ENCODE results near the gene TMEM120A.

TMEM120A gene

GRCh38 chr7:75983471-75984129 lies 10.8 kb downstream of the TMEM120A start:
- no peak for DNase-seq (ENCODE audit: low read depth)
- no peak overlapping the region for H3K4me3 ChIP-seq (ENCODE audit: low read depth, low read length)

- no peak for DNase-seq (ENCODE audit: low read depth)
- no peak overlapping the region for H3K4me3 ChIP-seq (ENCODE audit: low read depth, low read length)
Measured at GRCh38 chr7:75982306-75983064, 11.9 kb downstream of the TMEM120A start.

DNA sequence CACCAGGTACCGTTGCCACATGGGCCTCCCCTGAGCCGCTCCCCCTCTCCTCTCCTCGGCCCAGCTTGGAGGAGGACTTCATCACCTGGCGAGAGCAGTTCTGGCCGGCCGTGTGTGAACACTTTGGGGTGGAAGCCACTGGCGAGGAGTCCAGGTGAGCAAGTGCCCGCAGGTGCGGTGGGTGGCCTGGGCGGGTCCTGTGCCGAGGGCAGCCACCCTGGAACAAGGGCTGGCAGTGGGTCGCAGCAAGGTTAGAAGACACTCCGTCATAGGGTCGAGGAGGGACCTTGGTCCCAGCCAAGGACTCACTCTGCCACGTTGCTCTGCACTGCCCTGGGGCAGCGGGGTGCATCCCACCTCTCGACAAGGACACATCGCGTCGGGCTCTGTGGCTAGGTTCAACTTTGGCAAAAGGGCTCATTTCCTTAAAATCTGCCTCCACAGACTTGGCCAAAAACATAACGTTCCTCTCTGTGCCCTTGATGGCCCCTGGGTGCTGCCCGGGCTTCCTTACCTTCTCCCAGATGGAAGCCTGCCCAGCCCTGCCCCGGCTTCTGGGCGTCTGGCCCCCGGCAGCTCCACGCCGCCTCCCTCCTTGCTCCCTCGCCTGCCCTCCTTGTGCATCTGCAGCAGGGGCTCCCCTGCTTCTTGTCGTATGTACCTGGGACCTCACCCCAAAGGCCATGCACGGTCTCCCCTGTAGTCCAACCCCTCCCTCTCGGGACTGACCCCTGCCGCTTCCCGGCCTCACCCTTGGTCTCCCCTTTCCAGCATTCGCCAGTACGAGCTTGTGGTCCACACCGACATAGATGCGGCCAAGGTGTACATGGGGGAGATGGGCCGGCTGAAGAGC lies 12.7 kb downstream of the TMEM120A start:
- H3K4me3 ChIP-seq (ENCODE audit: low read depth, low read length): no peak overlapping the region
- DNase-seq (ENCODE audit: low read depth): no peak

DNA sequence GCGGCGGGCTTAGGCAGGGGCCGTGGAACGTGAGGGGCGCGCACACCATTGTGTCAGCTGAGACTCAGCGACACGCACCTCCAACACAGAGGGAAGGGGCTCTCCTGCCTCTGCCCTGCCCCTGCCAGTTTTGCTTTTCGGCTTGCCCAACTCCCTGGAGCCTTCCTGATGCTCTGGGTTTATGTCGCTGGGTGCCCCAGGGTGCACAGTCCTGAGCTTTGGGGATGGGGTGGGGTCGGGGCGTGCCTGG lies 13.3 kb downstream of the TMEM120A start:
- no peak for DNase-seq (ENCODE audit: low read depth)
- H3K4me3 ChIP-seq (ENCODE audit: low read depth, low read length): no peak overlapping the region

- no peak for DNase-seq (ENCODE audit: low read depth)
- no peak overlapping the region for H3K4me3 ChIP-seq (ENCODE audit: low read depth, low read length)
Measured at GRCh38 chr7:75980430-75981202, 13.8 kb downstream of the TMEM120A start.

GRCh38 chr7:75979759-75980429 lies 14.5 kb downstream of the TMEM120A start:
- no peak overlapping the region for H3K4me3 ChIP-seq (ENCODE audit: low read depth, low read length)
- no peak for DNase-seq (ENCODE audit: low read depth)

DNA sequence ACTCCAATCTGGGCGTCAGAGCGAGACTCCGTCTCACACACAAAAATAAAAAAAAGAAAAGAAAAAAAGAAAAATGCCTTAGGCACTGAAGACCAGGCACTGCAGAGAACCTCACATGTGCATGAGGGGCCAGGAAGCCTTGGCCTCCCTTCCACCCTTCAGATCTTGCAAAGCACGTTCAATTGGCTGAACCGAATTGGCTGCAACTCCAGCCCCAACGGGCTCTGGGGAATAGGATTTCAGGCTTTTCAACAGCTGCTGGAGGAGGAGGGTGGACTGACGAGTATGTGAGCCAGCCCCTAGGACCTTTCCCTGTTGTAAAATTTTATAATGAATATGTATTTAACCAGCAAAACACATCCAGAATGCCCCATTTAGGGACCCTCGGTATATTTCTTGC lies 16.7 kb downstream of the TMEM120A start:
- H3K4me3 ChIP-seq (ENCODE audit: low read depth, low read length): no peak overlapping the region
- peak; percentile 62 for DNase-seq (ENCODE audit: low read depth)

- H3K4me3 ChIP-seq (ENCODE audit: low read depth, low read length): no peak overlapping the region
- DNase-seq (ENCODE audit: low read depth): no peak
Measured at GRCh38 chr7:75971961-75972763, 22.2 kb downstream of the TMEM120A start.

DNA sequence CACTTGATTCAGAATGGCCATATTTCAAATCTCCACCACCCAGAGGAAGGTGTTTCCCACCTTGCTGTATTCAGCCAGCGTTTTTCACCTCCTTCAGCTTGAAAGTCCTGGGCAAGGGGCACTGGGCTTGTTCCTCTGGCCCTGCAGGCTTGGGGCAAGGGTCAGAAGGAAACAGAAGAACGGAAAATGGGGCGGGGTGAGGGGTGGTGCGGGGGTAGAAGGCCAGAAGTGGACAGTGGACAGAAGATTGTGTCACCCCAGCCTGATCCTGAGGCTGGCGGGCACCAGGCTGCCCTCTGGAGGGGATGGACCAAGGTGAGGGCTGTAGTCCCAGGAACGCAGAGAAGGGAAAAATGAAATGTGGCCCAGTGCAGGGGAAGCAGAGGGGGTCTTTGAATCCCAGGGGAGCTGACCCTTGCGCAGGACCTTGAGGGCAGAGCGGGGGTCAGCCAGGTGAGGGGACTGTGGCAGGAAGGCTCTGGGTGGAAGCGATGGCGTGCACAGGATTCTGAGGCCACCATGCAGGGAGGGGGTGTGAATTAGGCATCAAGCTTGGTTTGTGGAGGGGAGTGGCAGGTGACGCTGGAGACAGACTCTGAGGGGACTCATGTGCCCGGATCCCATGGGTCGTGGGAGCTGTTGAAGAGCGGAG lies 23.0 kb downstream of the TMEM120A start:
- DNase-seq (ENCODE audit: low read depth): no peak
- no peak overlapping the region for H3K4me3 ChIP-seq (ENCODE audit: low read depth, low read length)

GRCh38 chr7:75969704-75970498 lies 24.5 kb downstream of the TMEM120A start:
- no peak overlapping the region for H3K4me3 ChIP-seq (ENCODE audit: low read depth, low read length)
- DNase-seq (ENCODE audit: low read depth): no peak

- DNase-seq (ENCODE audit: low read depth): no peak
- no peak overlapping the region for H3K4me3 ChIP-seq (ENCODE audit: low read depth, low read length)
Measured at GRCh38 chr7:75969182-75969581, 25.2 kb downstream of the TMEM120A start.

GRCh38 chr7:75968561-75969001 lies 25.8 kb downstream of the TMEM120A start:
- no peak for DNase-seq (ENCODE audit: low read depth)
- H3K4me3 ChIP-seq (ENCODE audit: low read depth, low read length): no peak overlapping the region

- DNase-seq (ENCODE audit: low read depth): no peak
- no peak overlapping the region for H3K4me3 ChIP-seq (ENCODE audit: low read depth, low read length)
Measured at GRCh38 chr7:75968012-75968411, 26.4 kb downstream of the TMEM120A start.

- H3K4me3 ChIP-seq (ENCODE audit: low read depth, low read length): no peak overlapping the region
- no peak for DNase-seq (ENCODE audit: low read depth)
Measured at GRCh38 chr7:75967487-75967997, 26.9 kb downstream of the TMEM120A start.

- H3K4me3 ChIP-seq (ENCODE audit: low read depth, low read length): no peak overlapping the region
- DNase-seq (ENCODE audit: low read depth): no peak
Measured at GRCh38 chr7:75967055-75967454, 27.3 kb downstream of the TMEM120A start.

DNA sequence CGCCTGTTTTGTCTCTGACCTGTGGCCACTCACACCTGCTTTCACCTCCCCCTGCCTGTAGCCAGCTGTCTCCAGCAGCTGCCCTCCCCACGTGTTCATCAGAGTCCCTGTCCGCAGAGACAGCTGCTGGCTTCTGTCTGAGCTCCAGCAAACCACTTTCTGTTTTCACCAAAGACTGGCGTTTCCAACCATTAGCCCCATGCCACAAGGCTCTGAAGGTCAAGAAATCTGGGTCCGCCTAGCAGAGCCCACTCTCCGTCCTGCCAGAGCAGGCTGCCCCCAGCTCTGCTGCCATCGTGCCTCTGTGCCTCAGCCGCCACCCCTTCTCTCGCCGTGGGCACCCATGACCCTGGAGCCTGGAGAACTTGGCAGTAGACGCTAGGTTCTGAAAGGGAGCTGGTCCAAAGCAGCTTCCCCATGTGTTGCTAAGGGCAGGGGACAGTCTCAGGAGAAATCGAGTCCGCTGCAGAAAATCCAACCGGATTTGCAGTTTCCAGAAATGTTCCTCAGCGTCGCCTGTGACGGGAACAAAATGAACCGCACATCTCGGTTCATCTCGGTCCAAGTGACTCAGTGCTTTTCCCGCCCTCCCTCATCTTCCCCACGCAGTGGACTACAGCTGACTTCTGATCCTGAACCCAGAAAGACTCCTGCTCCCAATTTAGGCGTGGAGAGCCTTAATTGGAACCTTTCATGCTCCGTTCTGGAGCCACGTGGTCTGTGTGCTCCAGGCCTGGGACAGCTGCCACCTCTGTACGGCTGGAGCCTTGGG lies 28.0 kb downstream of the TMEM120A start:
- peak; percentile 56 for DNase-seq (ENCODE audit: low read depth)
- no peak overlapping the region for H3K4me3 ChIP-seq (ENCODE audit: low read depth, low read length)

Data from skeletal muscle cell (primary cell).